HG02973 (cell line): ENCODE measurements around the gene ADAP2.
A peak's percentile ranks its signal among the peaks of the same experiment; 100 is the strongest.
"Not testable (repeated sequence)": the region's sequence is repeated elsewhere in the genome, so short reads cannot be mapped to it uniquely, and the experiment has no call there.

Experiments
- ATAC-seq: cut with Tn5 transposase; IDR thresholded peaks from one replicate; pipeline ENCODE4 v1.9.1; 2021; ENCODE audit warnings: moderate library complexity; ENCODE audit not compliant: unreplicated experiment

Gene ADAP2

DNA sequence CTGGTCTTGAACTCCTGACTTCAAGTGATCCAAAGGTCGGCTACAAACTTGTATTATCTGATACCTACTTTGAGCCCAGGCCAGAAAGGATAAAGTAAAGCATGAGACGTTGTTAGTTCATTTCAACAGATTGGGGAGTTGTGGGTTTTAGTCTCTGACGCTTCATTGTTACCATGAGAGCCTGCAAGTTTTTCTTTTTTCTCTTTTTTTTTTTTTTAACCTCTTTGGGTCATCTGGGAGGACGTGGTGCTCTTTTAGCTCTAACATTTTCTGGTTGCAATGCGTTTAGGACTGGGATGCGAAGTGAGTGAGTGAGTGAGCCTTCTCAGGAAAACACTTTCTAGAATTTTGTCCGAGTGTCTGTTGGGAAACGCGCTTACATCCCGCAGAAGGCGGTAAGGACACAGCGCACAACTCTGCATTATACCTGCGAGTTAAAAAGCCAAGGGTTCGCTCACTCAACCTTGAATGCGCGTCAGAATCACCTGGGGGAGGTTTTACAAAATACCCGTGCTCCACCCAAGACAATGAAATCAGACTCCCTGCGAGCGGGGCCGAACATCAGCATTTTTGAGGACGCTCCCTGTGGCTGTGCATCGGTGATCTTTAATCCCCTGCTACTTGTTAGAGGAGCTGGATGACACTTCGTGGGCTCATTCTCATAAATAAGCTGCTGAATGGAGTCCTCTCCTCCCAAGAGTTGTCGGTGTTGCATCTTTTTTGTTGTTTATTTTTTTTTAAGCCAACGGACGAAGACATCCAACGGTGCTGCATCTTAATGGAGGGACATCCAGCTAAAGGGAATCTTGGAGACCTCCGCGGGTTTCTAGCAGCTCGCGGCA is 48.5 kb downstream of the ADAP2 start:
- ATAC-seq, result no peak

- ATAC-seq, result peak; percentile 50
These were observed 49.3 kb downstream of the ADAP2 start, which contains the start of gene RNF135 for GRCh38 chr17:30970831-30971567. Gene RNF135, plus strand, starts transcription at chr17:30971039. Its CDS starts 35 bp downstream, at chr17:30971074.

DNA sequence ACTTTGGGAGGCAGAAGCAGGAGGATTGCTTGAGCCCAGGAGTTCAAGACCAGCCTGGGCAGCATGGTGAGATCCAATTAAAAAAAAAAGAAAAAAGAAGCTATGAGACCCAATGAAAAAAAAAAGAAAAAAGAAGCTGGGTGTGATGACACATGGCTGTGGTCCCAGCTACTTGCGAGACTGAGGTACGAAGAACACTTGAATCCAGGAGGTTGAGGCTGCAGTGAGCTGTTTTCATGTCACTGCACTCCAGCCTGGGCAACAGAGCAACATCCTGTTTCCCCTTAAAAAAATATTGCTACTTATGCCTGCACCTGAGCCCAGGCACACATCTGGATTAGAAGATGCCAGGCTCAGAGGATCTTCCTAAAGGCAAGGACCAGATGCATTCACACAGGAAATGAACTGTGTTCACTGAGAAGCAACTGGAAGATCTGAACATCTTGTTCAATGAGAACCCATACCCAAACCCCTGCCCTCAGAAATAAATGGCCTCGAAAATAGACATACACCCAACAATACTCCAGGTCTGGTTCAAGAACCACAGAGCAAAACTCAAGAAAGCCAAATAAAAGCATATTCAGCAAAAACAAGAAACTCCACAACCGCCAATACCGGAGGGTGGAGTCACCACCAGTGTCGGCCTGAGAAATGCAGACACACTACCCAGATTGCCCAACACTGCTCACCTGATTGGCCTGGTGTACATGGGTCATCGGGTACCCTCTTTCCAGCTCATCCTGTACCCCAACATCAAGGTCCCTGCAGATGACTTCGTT is 53.5 kb downstream of the ADAP2 start:
- no peak for ATAC-seq

- ATAC-seq, result not testable (repeated sequence)
These were observed 58.2 kb downstream of the ADAP2 start for GRCh38 chr17:30979919-30980318.

DNA sequence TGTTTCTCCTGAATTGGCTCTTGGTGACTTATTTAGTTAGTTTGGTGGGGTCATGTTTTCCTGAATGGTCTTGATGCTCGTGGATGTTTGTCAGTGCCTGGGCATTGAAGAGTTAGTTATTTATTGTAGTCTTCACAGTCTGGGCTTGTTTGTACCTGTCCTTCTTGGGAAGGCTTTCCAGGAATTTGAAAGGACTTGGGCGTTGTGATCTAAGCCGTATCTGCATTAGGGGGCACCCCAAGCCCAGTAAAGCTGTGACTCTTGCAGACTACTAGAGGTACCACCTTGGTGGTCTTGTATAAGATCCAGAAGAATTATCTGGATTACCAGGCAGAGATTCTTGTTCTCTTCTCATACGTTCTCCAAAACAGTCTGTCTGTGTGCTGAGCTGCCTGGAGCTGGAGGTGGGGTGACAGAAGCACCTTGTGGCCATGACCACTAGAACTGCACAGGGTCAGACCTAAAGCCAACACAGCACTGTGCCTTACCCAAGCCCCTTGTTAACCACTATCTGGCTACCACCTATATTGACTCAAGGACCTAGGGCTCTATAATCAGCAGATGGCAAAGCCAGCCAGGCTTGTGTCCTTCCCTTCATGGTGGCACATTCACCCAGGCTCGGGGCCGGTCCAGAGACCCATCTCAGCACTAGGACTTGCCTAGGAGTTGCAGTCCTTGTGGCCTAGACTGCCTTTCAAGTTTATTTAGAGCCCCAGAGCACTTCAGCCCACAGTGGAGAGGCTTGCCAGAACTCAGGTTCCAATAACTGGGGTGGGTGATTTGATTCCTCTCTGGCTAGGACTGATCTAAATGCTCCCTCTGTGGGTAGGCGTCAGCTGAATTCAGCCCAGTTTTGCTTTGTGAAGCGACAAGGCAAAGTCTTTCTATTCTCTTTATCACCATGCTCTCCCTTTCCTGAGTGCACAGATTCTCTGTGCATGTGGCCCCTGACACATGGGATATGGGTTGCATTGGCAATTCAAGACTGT is 60.1 kb downstream of the ADAP2 start:
- ATAC-seq, result no peak

GRCh38 chr17:30982855-30983254 is 61.1 kb downstream of the ADAP2 start:
- no peak for ATAC-seq

GRCh38 chr17:30990458-30990857 is 68.7 kb downstream of the ADAP2 start:
- ATAC-seq, result no peak

- no peak for ATAC-seq
These were observed 70.8 kb downstream of the ADAP2 start for GRCh38 chr17:30992551-30992950.

DNA sequence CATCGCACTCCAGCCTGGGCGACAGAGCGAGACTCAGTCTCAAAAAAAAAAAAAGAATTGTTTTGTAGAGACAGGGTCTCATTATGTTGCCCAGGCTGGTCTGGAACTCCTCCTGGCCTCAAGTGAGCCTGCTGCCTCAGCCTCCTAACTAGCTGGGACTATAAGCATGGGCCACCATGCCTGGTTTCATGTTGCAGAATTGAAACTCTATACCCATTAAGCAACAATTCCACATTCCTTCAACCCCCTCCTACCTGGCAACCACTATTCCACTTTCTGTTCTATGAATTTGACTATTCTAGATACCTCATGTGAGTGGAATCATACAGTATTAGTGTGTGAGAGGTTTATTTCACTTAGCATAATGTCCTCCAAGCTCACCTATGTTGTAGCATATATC is 73.6 kb downstream of the ADAP2 start:
- no peak for ATAC-seq

- ATAC-seq, result no peak
These were observed 74.7 kb downstream of the ADAP2 start for GRCh38 chr17:30996486-30996885.

DNA sequence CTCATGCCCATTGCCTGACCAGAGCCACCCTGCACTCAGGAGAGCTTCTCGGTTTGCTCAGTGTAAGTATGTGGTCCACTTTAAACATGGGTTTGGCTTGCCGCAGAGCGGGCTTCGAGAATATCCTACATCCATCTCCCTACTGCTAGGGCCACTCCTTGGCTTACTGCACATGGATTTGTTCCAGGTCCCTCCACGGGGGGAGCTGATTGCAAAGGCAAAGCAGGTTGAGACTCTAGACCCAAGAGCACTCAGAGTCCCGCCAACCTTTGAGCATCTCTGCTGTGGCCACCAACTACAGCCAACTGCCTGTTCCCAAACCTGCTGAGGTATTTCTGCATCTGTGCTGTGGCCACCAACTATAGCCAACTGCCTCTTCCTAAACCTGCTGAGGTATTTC is 75.5 kb downstream of the ADAP2 start:
- ATAC-seq, result no peak

DNA sequence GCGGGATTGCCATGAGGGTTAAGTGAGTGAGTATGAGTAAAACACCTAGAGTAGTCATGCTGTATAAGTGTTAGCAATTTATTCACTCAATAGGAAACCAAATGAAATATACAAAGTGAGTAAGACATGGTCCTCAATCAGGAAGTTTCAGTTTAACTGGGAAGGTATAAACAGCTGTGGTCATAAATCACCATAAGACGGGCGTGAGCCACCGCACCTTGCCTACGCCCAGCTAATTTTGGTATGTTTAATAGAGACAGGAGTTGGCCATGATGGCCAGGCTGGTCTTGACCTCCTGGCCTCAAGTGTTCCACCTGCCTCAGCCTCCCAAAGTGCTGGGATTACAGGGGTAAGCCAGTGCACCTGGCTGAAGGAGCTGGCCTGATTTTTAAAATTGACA is 76.1 kb downstream of the ADAP2 start:
- ATAC-seq, result no peak

GRCh38 chr17:31002047-31002446 is 80.3 kb downstream of the ADAP2 start:
- ATAC-seq, result no peak

DNA sequence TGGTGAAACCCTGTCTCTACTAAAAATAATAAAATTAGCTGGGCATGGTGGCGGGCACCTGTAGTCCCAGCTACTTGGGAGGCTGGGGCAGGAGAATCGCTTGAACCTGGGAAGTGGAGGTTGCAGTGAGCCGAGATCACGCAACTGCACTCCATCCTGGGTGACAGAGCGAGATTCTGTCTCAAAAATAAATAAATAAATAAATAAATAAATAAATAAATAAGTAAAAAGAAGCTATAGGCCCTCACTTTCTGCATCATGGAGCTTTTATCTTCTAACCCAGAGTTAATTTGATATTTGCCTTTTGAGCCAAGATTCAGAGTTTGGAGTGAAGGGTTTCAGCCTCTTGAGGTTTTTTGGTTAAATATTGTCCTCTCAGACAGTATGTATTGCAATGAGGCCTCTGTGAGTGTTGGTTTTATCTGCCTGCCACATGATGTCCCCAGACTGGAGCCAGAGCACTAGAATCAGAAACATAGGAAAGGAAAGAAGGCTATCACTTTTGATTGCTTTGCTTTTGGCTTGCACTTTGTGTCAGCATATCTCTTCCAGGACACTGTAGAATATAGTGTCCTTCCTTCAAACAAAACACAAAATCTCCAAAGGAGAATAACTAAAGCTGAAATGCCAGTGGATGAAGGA is 81.6 kb downstream of the ADAP2 start:
- no peak for ATAC-seq

GRCh38 chr17:31004160-31004559 is 82.4 kb downstream of the ADAP2 start:
- ATAC-seq, result no peak

DNA sequence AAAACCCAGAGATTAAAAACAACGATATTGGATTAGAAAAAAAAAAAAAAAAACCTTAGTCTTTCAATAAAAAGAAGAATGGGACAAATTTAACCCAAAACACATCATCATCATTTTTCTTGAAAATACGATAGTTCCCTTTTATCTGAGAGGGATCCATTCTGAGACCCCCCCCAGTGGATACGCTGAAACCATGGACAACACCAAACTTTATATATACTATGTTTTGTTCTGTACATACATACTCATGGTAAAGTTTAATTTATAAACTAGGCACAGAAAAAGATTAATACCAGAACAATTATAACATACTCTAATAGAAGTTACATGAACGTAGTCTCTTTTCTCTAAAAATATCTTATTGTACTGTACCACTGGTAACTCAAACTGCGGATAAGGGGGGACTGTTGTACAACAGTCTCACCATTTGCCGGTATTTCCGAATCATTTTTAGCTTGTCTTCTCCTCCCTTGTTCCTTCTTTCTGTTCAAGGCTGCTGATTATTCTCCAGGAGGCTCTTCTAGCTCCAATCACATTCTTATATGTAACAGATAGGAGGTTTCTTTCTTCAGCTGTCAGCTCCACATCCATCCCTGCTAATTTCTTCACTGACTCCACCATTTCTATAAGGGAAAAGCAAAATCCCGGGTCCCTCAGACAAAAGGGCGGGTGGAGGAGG is 86.1 kb downstream of the ADAP2 start:
- no peak for ATAC-seq

GRCh38 chr17:31008374-31009041 is 86.8 kb downstream of the ADAP2 start:
- ATAC-seq, result no peak
